Uterine smooth muscle cell (primary cell): ENCODE results near the gene ECM1. TPM values are rescaled to one million over a fixed set of nuclear protein-coding genes. Genes with fewer than 3 reads are reported as not detected.

Source experiments
- total RNA-seq: library from RNA; depleted of rRNA; stranded (reverse); fragments of >200 nt; gene quantifications from 2 replicates; pipeline ENCODE4 v1.2.3, GENCODE V29; 2014

The ECM1 gene
- 9.1 and 9.5 TPM in 2 replicates for total RNA-seq

GRCh38 chr1:150507912-150508864, at the start of gene ECM1:
Gene ECM1, plus strand, starts transcription at chr1:150508109. Its CDS starts 101 bp downstream, at chr1:150508210.

GRCh38 chr1:150486966-150487762, 20.7 kb upstream of the ECM1 start, which contains the start of gene TARS2:
Gene TARS2, plus strand, starts transcription at chr1:150487419. Its CDS starts 32 bp downstream, at chr1:150487451.

GRCh38 chr1:150515328-150516049, 7.6 kb downstream of the ECM1 start, which contains the start of gene FALEC:
Gene FALEC, plus strand, starts transcription at chr1:150515752.

DNA sequence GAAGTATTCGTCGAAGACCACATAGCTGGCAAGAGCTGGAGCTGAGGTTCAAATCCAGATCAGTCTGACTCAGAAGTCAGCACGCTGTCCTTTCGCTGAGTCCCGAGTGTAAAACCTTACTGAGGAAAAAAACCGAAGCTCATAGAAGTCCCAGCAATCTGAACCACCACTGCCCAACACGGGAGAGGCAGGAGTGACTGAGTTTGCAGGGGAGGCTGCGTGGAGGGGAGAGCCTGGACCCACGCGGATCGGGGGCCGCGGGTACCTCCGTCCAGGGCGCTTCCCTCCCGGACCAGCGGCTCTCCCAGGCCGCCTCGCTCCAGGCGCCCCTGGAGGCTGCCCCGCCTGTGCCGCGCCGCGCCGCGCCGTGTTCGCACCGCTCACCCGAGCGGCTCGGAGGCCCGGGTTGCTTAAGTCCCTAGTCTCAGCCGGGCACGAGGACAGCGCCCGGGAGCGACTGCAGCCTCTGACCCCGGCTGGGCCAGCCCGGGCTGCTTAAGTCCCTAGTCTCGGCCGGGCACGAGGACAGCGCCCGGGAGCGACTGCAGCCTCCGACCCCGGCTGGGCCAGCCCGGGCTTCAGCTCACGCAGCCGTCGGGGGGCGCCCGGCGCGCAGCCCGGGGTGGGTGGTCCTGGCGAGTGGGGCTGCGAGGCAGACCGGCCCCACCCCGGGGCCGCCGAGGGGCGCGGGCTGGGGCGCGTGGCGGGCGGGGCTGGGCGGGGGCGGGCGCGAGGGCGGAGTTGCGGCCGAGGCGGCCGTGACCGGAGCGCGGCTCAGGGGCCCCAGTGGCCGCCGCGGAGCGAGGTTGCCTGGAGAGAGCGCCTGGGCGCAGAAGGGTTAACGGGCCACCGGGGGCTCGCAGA, 41.0 kb downstream of the ECM1 start, which contains the start of gene ADAMTSL4:
ADAMTSL4 (plus strand) TSS at position 777 of the 864 bp plus-strand sequence. CDS start 2,881 bp downstream, outside the sequence.

Other genes starting within 250 kb of the ECM1 start
- 84.4 and 94.4 TPM in 2 replicates for gene APH1A, start 239.1 kb upstream of the ECM1 start, total RNA-seq
- gene C1orf54, start 235.3 kb upstream of the ECM1 start, total RNA-seq: 10.3 and 20.5 TPM in 2 replicates
- 8.0 and 12.4 TPM in 2 replicates for gene CIART, start 225.6 kb upstream of the ECM1 start, total RNA-seq
- gene MRPS21, start 214.2 kb upstream of the ECM1 start, total RNA-seq: 51.4 and 56.4 TPM in 2 replicates
- 44.5 and 58.0 TPM in 2 replicates for gene PRPF3, start 186.6 kb upstream of the ECM1 start, total RNA-seq
- 6.9 and 8.2 TPM in 2 replicates for gene RPRD2, start 144.0 kb upstream of the ECM1 start, total RNA-seq
- gene TARS2, start 20.7 kb upstream of the ECM1 start, total RNA-seq: 14.4 and 19.7 TPM in 2 replicates
- 0.25 and 0.77 TPM in 2 replicates for gene FALEC, start 7.6 kb downstream of the ECM1 start, total RNA-seq
- 2.1 and 2.9 TPM in 2 replicates for gene ADAMTSL4, start 41.3 kb downstream of the ECM1 start, total RNA-seq
- gene MCL1, start 71.5 kb downstream of the ECM1 start, total RNA-seq: 296 and 333 TPM in 2 replicates
- gene ENSA, start 121.5 kb downstream of the ECM1 start, total RNA-seq: 98.6 and 166 TPM in 2 replicates
- gene GOLPH3L, start 189.0 kb downstream of the ECM1 start, total RNA-seq: 11.1 and 16.0 TPM in 2 replicates
- gene HORMAD1, start 212.8 kb downstream of the ECM1 start, total RNA-seq: not detected in 2 replicates